Gastrocnemius medialis (tissue), 4 donors: Measurements from ENCODE around the gene C19orf44.

Experiments used
- CTCF ChIP-seq, 5 experiments: fragments of 450-650 bp in 3 of 5; fragments of 200-600 bp in 2 of 5; sonication (generic) in 2 of 5; IDR thresholded peaks in 4 of 5; conservative IDR thresholded peaks in 1 of 5; 1 replicate in 4 of 5; 2 replicates in 1 of 5; pipeline ENCODE4 v1.5.1; 2016 to 2019; ENCODE audit warnings: antibody characterized with exemption in 5 of 5, mild to moderate bottlenecking in 3 of 5, moderate library complexity in 3 of 5
- POLR2A ChIP-seq, 2 donors: fragments of 450-650 bp; IDR thresholded peaks; one replicate each; pipeline ENCODE4 v1.6.1; 2017; ENCODE audit warnings: antibody characterized with exemption in 2 of 2, mild to moderate bottlenecking in 2 of 2, moderate library complexity in 2 of 2

GRCh38 chr19:16495982-16496612, at the start of gene C19orf44, which contains the start of gene CALR3:
- TF ChIP-seq CTCF (IDR thresholded peaks at IDR 0.05 in 4 of 5, conservative IDR thresholded peaks at IDR 0.05 in 1 of 5) (peak; percentile 20 to 49 (median 38)), POLR2A (IDR thresholded peaks at IDR 0.05) (peak; percentile 22 to 24)
